NCI-H2107 treated with DMSO at 0.1 percent for 48 hours (cell line): ENCODE measurements around the gene GPX6.
"Not testable (repeated sequence)": the region's sequence is repeated elsewhere in the genome, so short reads cannot be mapped to it uniquely, and the experiment has no call there.

Experiments
- DNase-seq: peaks from one replicate; lab custom pipeline; 2025; ENCODE audit not compliant: unreplicated experiment; lab: John Stamatoyannopoulos, UW

Gene GPX6

DNA sequence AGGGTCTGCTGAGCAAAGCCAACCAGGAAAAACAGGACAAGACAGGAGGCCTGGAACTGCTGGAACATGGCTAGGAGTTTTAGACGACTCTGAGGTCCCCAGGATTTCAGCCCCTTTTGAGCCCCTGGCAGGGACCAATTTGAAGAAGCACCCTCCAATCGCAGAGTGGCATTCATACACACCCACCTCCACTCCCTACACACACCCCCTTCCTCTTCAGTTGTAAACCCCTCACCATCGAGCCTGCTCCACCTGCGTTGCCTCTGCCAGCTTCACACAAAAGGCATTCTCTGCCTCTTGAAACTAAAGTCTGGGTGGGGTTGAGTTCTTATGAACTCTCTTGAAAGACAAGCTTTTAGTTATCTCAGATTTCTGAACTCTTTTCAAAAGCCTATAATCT lies at the start of gene GPX6:
GPX6 (minus strand) TSS at position 118 of the 400 bp plus-strand sequence; CDS start at position 68, 50 bp downstream.
- no peak for DNase-seq

GRCh38 chr6:28563430-28564095 lies 48.0 kb upstream of the GPX6 start:
- DNase-seq, result no peak

DNA sequence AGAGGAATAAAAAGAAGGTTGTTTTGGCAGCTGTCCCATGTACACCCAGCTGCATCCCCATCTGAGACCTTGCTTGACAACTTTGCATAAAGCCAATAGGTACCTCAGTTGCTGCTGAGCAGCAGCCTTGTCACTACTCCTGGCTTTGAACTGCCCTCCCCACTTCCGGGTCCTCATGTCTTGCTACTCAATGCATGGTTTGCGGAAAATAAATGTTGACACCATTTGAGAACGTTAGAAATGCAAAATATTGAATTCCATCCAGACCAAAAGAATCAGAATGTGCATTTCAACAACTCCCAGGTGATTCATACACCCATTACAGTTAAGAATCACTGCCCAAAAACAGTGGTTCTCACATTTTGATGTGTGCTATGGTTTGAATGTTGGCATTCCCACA lies 43.0 kb upstream of the GPX6 start:
- DNase-seq, result no peak

DNA sequence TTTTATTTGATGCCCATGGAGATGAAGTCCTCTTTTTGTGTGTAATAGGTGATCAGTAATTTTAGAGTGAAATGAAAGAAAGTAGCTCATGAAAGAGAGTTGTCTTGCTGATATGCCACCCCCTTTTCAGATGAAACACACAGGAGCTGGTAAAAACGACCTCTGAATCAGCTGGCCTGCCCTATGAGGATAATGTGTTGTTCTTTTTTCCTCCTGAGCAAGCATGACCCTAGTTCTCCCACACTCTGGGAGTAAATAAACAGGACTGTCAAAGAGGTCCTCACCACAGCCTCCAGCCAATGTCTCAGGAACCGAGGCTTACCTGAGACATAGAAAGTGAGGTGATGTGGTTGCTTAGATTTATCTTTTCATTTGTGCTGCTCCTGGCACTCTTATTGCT lies 39.5 kb upstream of the GPX6 start:
- DNase-seq, result no peak

DNA sequence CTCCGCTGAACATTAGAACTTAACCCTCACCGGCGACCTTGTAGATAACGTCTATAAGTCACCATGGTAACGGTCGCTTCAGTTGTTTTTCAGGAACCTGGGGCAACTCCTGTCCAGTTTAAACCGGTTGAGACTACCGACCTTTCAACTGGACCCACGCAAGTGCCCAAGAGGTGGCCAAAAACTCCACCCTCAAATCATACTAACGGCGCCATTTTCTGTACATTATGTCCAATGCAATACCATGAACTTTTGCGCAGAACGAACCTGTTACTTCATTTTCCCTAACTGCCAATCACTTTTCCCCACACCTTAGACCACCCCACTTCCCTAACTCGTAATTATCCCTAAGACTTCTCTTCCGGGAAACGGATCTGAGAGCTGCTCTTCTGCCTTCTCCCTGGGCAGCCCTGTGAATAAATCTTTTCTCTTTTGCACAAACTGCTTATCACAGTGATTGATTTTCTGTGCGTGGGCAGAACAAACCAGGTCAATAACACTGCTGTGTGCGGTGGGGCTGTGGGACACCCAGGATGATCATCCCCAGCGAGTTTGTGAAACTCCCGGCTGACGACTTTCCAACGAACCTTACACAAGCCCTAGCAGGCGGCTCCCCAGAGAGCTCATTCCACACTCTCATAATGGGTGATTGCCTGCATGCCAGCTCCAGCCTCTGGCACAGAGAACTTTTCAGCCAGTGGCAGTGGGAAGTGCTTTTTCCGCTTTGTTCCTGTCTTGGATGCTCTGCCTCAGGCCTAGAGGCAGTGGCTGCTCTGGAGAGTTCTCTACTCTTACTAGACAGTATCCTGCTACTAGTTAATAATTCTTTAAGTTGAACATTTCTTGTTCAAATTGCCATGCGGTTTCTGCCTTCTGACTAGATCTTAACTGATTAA lies 38.6 kb upstream of the GPX6 start:
- no peak for DNase-seq

- DNase-seq, result no peak
Measured at GRCh38 chr6:28553384-28553985, 37.9 kb upstream of the GPX6 start.

DNA sequence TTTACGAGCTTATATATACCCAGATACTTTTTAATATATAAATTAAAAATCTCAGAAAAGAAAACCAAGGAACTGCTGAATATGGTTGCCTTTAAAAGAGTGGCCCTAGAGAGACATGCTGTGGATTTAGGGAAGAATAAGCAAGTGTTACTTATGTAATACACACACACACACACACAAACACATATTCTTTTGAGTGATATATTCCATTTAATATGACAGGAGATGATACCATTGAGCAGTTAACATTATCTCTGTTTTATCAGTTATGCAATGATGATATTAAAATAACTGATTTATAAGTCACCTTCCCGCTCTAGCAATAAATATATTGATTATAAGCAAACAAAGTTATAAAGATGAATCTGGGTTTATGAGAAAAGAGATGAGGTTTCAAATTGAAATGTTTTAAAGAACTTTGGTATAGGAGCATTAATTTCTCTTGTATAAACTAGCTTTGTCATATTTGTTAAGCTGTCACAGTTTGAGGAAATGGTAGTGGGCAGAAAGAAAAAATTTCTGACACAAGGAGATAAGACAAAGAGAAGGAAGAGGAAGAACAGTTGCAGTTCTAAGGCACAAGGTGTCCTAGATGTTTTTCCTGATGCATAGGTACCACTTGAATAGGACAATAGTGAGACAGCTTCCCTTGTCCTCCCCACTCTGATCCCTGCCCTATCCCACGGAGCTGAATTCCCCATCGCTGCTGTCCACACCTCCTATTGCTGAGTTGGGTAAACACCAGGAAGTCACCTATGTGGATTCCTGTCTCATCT lies 36.5 kb upstream of the GPX6 start:
- no peak for DNase-seq

- not testable (repeated sequence) for DNase-seq
Measured at GRCh38 chr6:28547003-28547402, 31.4 kb upstream of the GPX6 start.

DNA sequence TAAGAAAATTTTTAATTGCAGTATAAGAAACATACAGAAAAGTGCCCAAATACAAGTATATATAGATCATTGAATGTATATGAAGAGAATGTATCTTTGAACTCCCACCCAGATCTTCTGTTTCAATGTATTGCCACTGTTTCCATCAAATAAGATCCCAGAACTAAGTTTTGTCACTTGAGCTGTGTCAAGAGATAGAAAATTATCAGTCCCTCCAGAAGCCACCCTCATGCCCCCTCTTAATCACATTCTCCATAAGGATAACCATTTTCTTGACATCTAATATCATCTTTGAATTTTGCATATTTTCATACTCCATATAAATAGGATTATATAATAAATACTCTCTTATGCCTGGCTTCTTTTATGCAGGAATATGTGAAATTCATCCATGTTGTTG lies 30.4 kb upstream of the GPX6 start:
- no peak for DNase-seq

DNA sequence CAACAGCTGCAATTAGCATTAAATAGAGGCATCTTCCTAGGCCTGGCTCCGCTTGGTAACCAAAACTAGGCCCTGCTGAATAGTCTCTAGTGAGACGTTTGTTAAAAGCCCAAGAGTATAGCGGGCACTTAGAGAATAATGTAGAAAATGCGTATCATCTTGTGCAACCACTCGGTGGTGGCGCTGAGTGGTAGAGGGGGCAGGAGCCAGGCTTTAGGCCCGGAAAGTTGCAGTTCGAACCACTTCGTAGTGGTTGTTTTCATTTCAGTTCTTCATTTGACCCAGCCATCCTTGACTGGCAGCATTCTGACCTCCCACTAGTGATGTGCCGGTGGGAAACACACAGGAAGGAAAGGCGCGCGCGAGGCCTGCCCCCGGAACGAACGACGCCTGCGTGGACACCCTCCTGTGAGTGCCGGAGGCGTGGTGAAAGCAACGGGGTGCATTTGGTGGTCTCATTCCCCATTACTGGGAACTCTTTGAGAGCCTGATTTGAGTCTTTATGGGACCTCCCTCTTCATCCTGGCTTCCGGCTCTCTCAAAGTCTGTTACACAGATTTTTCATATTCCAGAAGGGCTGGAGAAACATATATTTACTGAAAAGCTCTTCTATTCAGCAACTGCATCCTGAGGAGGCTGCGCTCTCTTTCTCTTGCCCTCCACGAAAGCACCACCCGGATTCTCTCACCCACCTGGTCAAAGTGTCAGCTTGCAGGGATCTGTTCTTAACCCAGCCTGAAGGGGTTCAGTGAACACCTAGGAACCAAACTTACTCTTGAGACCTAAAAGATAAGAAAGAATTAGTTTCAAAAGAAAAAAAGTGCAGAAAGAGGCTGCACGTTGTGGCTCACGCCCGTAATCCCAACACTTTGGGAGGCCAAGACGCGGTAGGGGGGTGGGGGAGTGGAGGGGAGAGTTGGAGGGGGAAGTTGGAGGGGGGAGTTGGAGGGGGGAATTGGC lies 28.3 kb upstream of the GPX6 start:
- no peak for DNase-seq

GRCh38 chr6:28542440-28543296 lies 27.1 kb upstream of the GPX6 start:
- peak; percentile 16 for DNase-seq

DNA sequence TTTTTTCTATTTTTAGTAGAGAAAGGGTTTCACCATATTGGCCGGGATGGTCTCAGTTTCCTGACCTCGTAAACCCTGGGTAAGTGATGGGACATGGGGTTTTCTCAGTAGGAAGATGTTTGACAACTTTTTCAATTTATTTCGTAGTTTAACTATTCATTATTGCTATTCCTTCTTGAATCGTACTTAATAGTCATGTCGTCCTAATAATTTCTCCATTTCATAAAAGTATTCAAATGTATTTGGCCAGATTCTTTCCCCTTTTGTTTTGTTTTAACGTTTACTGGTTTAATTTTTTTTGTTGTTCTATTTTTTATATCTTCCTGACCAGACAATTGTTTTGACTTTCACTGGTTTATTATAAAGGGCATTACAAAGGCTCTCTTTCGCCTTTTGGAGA lies 26.4 kb upstream of the GPX6 start:
- no peak for DNase-seq

DNA sequence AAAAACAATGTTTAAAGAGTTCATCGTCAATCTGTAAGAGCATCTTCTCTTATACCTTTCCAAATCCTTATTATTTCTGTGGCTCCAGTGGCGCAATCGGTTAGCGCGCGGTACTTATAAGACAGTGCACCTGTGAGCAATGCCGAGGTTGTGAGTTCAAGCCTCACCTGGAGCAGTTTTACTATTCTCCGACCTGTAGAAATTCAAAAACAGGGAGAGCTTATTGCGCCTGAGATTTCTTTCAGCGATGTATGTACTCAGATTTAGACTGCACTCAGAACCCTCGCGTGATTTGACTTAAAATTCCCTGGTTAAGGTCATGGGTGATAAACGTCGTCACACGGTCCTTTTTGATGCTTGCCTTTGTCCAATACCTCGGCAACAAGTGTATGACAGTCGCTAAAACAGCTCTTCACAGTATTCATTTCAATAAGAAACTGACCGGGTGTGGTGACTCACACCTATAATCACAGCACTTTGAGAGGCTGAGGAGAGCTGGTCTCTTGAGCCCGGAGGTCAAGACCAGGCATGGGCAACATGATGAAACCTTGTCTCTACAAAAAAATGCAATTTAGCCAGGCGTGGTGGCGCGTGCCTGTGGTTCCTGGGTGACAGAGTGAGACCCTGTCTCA lies 22.0 kb upstream of the GPX6 start:
- DNase-seq, result no peak

- DNase-seq, result no peak
Measured at GRCh38 chr6:28537065-28537464, 21.5 kb upstream of the GPX6 start.

- no peak for DNase-seq
Measured at GRCh38 chr6:28534875-28535274, 19.3 kb upstream of the GPX6 start.

DNA sequence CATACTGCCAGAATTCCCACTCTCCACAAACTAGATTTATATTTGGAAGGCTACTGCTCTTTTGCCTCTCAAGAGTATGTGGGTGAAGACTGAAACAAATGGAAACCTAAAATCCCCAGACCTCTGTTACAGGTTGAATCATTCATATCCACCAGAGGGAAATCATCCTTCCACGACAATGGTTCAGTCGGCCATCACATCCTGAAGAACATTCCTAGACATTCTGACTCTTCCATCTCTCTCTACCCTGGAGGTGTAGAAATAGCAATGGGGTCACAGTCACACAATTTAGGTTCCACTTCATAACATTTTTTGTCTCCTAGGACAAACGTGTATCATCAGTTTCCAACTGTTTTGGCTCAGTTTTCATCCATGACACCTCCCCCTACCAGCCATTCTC lies 18.7 kb upstream of the GPX6 start:
- DNase-seq, result no peak

GRCh38 chr6:28531479-28532128 lies 16.0 kb upstream of the GPX6 start:
- no peak for DNase-seq

DNA sequence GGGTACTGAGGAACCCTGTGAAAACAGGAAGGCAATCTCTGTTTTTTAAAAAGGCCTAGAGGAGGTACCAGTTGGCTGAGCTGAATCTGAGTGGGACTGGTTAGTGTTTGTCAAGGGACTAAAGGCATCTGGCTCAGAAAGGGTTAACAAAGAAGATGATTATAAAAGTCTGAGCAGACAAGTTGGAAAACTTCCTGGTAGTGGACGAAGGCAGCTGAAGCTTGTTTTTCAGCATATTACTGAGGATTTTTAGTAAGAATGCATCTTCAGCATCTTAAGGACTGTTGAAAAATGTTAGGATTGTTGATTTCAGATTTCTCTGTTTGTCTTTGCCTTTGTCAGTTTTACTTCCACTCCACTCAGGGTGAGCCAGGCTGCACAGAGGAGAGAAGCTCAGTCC lies 15.2 kb upstream of the GPX6 start:
- DNase-seq, result no peak
